ENCODE results near the gene PARD6B.
"Not testable (repeated sequence)": the region's sequence is repeated elsewhere in the genome, so short reads cannot be mapped to it uniquely, and the experiment has no call there.

Gene PARD6B

DNA sequence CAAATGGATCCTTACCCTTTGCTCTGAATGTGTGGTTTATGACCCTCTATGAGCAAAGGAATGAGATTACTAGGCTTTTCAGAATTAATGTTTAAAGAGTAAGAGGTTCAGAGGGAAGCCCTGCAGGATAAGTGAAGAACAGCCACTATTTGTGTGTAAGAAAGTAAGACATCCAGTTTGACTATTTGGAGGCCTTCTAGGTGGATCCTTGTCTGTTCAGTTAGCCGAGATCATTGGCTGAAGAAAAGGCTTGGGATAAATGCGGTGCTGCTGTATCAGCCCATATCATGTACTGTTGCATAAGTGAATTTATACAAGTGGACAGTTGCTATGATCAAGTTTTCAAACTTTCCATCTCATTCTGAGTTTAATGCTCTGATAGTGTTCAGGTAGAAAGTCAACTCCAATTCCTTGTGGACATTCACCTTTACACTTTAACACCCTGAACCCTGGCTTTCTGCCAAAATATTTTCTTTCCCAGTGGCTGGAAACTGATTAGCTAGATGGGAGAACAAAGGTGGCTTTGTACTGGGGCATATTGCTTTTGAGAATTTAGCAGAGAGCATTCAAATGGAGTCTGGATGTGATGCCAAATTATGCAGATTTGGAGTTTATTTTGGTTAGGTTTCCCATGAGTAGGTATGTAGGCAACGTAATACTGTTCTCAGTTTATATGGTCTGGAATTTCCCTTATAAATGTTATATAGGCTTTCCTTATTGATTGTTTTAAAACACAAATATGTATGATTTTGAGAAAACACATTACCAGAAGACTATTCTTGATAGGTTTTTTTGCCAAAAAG lies 15.0 kb downstream of the PARD6B start:
- no peak for DNase-seq (ENCODE audit: low spot score)

DNA sequence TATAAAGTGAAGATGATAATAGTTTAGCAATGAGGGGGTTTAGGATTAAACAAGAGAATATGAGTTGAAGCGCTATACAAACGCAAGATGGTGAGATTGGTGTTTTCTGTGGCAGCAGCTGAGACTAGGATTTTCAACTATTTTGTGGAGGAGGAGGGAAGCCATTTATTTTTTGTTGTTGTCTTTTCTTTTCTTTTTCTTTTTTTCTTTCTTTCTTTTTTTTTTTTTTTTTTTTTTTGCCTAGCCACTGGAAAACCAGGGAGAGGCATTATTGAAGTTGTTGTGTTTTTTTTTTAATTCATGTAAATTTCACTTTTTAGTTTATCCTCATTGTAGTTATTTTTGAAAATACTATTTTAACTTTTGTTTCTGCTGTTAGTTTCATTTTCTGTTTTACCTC lies 15.9 kb downstream of the PARD6B start:
- no peak for DNase-seq (ENCODE audit: low spot score)

DNA sequence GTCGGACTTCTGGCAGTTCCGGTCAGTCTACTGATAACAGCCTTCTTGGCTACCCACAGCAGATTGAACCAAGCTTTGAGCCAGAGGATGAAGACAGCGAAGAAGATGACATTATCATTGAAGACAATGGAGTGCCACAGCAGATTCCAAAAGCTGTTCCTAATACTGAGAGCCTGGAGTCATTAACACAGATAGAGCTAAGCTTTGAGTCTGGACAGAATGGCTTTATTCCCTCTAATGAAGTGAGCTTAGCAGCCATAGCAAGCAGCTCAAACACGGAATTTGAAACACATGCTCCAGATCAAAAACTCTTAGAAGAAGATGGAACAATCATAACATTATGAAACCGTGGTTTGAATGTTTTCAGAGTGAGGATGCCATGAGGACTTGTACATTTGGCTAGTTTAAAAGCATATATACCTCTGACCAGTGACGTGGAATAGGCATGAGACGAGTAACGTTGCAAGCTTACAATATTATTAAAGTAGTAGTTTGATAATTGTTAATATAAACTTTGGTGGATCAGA lies 18.8 kb downstream of the PARD6B start:
- no peak for DNase-seq (ENCODE audit: low spot score)

DNA sequence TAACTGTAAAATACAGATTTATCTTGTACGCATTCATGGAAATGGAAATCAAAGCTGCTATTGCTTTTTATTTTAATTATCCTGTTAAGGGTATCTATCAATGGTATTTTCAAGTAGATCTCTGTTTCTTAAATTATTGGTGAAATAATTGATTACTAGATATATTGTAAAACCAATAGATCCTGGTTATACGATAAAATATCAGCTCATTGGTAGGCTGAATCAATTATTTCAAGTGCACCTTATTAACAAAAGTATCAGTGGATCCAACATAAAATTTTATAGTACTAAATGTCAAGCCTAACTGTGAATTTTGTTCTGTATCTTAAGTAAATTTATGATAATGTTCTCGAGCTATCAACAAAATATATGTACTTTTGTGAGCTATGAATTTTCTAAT lies 21.8 kb downstream of the PARD6B start:
- no peak for DNase-seq (ENCODE audit: low spot score)

DNA sequence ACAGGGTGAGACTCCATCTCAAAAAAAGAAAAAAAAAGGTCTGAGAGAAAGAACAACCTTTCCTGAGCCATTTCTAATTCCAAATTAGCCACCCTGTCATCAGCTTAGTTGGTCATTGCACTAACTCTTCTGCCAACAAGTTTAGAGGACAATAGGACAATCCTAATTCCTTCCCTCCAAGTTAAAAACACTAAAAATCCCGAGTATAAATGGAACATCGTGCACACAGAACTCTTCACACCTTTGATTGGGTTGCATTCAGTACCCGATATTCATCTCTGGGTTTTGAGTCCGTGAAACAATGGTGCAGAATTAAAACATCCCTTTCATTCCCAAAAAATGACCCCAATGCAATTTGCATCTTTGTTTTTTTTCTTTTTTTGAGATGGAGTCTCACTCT lies 23.0 kb downstream of the PARD6B start:
- no peak for DNase-seq (ENCODE audit: low spot score)

DNA sequence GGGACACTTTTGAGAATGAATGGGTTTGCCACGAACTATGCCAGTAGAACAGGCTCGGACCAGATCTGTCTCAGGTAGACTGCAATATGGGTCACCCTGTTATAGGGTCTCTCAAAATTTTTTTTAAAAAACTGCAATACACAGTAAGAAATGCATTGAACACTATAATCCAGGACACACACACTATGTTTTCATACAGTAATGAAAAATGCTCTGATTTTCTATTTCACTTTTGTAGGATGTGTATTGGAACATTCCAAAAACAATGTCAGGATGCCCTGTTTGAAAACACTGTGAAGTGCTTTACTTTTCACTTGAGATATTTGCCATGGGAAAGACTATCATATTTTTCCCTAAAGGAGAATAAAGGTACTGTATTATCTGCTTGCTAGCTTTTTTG lies 25.1 kb downstream of the PARD6B start:
- no peak for DNase-seq (ENCODE audit: low spot score)

DNA sequence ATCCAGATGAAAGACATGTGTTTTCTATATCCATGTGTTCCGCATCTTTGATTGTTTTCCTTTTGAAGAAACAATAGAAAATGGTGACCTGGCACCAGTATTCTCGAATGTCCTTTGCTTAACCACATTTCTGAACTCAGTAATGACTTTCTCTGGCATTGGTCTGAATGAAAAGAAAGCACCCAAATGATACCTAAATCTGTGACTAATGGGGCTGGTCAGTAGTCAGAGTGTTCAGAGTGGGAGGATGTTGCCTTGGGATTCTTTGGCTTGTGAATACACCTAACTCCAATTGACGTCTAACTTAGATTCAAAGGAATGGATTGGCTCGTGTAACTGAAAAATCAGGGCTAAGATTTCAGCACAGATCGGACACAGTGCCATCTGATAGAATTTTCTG lies 27.1 kb downstream of the PARD6B start:
- no peak for DNase-seq (ENCODE audit: low spot score)

DNA sequence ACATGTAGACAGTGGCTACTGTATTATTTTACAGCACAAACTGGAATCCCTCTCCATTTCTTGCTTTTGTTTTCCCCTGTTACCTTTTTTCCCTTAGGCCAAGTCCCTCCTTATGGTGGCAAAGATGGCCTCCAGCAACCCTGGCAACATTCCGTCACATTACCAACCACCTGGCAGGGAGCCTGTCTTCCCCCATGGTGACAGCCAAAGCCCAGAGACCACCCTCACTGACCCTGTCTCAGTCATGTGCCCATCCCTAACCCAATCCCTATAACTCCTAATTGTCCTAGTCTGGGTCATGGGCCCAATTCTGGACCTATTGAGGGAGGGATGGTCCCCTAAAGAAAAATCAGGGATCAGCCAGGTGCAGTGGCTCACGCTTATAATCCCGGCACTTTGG lies 27.6 kb downstream of the PARD6B start:
- no peak for DNase-seq (ENCODE audit: low spot score)

DNA sequence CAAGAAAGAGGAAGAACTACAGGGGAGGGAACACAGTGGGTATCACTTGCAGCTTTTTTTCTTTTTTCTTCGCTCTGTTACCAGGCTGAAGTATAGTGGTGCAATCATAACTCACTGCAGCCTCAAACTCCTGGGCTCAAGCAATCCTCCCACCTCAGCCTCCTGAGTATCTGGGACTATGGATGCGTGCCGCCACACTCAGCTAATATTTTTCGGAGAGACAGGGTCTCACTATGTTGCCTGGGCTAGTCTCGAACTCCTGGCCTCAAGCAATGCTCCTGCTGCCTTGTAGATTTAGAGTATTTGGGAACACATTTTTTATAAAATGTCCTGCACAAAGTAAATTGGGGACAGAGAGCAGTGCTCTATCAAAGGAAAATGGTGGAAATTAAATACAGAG lies 28.3 kb downstream of the PARD6B start:
- no peak for DNase-seq (ENCODE audit: low spot score)

DNA sequence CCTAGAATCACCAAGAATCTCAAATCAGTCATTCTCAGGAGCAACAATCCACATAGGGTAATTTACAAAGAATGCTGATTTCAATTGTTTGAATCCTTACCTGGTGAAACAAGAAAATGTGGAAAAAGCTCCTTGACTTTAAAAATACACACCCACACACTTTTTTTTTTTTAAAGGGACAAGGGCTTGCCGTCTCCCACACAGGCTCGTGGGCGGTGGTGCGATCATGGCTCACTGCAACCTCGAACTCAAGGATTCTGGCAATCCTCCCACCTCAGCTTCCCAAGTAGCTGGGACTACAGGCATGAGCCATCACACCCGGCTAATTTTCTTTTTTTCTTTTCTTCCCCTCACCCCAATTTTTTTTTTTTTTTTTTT lies 30.7 kb downstream of the PARD6B start:
- DNase-seq (ENCODE audit: low spot score), result no peak

DNA sequence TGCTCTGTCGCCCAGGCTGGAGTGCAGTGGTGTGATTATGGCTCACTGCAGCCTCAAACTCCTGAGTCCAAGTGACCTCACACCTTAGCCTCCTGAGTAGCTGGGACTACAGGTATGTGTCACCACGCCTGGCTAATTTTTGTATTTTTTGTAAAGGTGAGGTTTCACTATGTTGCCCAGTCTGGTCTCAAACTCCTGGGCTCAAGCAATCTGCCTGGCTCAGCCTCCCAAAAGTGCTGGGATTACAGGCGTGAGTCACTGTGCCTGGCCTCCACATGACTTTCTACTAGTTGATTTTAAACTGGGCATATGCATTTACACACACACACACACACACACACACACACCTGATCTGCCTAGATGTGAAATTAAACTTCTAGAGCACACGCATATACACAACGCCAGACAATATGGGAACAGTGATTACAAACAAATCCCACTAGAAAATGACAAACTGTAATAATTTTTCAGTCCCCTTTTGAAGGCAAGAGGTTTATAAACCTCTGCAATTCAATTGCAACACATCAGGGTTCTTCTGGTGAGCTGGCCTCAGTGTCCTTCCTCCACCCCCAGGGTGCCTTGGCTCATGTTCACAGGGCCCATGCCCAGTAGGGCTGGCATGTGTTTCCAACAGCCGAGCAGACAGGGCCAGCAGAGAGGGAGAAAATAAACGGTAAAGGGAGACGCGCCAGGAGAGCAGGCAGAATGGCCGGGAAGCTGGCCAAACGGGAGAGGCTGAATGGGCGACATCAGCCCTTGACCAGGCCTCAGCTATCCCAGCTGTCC lies 31.2 kb downstream of the PARD6B start:
- DNase-seq (ENCODE audit: low spot score), result no peak

DNA sequence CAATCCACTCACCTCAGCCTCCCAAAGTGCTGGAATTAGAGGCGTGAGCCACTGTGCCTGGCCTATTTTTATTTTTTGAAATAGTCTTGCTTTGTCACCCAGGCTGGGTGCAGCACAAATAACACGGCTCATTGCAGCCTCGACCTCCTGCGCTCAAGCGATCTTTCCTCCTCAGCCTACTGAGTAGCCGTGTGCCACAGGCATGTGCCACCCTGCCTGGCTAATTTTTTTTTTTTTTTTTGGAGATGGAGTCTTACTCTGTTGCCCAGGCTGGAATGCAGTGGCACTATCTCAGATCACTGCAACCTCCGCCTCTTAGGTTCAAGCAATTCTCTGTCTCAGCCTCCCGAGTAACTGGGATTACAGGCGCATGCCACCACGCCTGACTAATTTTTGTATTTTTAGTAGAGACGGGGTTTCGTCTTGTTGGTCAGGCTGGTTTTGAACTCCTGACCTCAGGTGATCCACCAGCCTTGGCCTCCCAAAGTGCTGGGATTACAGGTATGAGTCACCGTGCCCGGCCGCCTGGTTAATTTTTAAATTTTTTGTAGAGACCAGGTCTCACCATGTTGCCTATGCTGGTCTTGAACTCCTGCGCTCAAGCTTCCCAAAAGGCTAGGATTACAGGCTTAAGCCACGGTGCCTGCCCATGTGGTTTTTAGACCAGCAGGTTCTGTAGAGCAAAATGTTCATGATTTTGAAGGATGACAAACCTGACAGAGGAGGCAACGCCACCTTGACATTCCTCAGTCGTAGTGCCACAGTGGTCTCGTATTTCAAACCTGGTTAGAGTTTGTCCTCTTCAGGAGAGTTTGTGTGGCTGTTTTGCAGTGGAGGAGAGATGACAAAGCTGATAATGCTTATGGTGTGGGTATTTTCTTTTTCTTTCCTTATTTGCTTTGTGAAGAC lies 32.4 kb downstream of the PARD6B start:
- DNase-seq (ENCODE audit: low spot score), result peak; percentile 93

DNA sequence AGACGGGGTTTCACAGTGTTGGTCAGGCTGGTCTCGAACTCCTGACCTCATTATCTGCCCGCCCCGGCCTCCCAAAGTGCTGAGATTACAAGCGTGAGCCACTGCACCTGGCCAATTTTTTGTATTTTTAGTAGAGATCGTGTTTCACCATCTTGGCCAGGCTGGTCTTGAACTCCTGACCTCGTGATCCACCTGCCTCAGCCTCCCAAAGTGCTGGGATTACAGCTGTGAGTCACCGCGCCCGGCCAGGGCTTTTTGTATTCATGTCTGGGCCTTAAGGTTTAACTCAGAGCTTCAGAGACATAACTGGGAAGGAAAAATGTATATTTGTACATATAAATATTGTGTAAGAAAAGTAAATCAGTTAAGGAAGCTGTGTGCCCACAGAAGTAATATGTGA lies 33.9 kb downstream of the PARD6B start:
- not testable (repeated sequence) for DNase-seq (ENCODE audit: low spot score)

DNA sequence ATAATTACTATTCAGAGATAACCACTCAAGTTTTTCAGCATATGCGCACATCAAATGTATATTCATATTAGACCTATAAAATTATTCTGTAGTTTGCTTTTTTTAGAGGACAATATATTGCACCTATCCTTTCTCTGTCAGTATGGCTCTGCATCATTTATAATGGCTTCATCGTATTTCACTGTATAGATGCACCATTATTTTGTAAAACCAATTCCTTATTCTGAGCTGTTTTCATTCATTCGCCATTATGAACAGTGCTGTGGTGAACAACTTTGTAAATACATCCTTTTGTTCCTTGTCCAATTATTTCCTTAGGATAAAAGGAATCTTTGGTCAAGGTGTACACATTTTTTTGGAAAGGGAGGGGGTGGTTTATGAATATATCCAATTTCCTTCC lies 34.3 kb downstream of the PARD6B start:
- DNase-seq (ENCODE audit: low spot score), result no peak

DNA sequence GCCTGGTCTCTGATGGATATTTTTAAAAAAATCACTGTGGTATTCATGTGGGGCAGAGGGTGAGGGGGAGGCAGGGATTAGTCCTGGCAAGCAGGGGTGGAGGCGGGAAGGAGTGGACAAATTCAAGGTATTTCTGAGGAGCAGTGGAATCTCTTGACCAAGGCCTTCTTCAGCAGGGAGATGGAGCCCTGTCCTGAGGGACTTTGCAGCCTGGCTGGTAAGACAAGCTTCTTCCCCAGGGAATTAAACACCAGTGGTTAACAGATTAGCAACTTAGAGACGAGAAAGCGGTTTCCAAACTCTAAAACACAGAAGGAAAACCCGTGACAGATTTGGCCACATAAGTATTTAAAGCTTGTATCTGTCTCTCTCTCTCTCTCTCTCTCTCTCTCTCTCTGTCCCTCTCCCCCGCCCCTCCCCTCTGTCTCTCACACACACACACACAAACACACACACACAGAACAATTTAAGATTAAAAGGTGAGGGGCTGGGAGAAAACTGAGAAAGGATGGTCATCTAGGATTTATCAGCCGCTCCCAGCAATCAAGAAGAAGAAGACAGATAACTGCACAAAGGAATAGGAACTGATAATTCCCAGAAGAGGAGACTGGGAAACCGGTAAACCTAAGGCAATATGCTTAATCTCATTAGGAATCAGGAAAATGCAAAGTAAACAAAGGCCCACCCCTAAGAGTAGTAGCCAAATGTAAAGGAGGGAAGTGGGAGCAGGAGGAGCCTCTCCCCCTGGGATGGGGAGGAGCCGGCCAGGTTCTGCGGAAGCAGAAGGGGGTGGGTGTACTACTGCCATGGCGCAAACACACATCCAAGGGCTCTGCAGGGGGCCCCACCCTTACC lies 35.8 kb downstream of the PARD6B start:
- not testable (repeated sequence) for DNase-seq (ENCODE audit: low spot score)

DNA sequence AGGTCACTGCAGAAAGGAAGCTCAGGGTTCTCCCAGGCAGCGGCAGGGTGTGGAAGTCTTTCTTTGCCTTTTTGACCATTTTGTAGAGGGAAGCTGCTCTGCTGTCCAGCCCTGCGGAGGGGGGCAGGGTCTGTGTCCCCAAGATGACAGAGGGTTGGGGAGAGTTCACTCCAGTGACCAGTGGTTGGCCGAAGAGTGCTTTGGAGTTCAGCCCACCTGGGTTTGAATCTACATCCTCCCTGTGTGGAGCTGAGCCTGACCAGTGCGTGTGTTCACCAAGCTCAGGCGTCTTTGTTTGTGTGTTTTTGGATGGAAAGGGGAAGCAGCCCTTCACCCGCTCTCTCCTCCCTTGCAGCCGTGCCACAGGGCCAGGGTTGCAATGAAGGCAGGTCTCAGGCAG lies 37.6 kb downstream of the PARD6B start:
- not testable (repeated sequence) for DNase-seq (ENCODE audit: low spot score)

DNA sequence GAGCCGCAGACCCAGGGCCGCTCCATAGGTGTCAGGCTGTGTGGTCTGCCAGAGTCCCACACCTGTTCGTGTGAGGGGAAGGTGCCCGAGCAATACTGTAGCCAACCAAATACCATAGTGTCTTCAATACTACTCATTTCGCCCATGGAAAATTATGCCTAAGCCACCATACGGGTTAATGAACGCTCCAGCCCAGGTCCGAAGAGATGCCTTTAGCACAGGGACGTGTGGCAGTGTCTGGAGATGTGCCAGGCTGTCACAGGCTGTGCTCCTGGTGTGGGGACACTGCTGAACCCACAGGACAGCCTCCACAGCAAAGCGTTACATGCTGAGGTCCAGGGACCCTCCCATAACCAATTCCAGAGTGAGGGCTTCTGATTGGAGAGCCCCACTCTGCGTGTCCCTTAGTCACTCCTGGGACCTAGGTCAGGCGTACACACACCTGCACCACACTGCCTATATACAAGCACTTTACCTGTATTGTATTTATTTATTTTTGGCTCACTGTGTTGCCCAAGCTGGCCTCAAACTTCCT lies 38.2 kb downstream of the PARD6B start:
- DNase-seq (ENCODE audit: low spot score), result not testable (repeated sequence)

DNA sequence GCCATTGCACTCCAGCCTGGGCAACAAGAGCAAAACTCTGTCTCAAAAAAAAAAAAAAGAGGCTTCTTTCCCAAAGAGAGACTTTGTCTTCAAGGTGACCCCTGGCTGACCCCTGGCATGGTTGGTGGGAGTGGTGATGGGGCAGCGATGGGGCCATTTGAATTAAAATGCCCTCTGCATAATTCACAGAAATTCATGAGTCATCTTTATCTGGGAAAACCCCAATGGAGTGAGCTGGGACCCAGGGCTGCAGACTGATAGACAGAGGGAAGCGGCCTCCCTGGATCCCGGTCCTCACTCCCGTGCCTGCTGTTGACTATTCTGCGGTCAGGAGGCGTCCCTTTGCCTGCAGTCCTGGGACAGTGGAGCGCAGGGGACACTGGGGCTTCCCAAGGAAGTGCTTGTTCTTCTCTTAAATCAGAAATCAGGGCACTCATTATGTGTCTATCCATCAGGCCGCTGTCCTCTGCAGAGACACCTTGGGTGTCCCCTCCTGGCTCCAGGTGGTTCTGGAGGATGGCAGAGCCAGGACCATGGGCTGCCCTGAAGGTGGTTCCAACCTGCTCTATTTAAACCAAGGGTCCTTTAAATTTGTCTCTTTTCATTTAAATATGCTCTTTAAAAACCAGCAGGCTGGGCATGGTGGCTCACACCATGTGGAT lies 40.2 kb downstream of the PARD6B start:
- not testable (repeated sequence) for DNase-seq (ENCODE audit: low spot score)

DNA sequence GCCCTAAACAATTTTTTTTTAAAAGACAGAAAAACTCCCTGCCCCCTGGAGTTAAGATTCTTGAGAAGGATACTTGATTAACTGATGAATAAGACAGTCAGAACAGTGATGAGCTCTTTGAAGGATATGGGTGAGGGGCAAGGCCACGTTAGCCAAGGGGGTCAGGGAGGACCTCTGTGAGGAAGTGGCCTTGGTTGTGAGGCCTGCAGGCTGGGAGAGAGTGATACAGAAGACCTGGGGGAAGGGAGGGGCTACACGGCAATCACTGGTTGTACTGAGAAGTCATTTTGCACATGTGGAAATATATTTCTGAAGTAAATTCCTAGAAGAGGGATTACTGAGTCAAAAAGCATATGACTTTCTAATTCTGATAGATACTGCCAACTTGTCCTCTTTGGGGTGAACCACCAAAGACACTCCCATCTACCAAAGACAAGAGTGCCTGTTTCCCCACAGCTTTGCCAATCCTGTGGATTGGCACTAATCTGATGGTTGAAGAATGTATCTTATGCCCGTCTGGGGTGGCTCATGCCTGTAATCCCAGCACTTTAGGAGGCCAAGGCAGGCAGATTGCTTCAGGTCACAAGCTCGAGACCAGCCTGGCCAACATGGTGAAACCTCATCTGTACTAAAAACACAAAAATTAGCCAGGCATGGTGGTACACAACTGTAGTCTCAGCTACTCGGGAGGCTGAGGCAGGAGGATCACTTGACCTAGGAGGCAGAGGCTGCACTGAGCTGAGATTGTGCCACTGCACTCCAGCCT lies 41.2 kb downstream of the PARD6B start:
- no peak for DNase-seq (ENCODE audit: low spot score)

DNA sequence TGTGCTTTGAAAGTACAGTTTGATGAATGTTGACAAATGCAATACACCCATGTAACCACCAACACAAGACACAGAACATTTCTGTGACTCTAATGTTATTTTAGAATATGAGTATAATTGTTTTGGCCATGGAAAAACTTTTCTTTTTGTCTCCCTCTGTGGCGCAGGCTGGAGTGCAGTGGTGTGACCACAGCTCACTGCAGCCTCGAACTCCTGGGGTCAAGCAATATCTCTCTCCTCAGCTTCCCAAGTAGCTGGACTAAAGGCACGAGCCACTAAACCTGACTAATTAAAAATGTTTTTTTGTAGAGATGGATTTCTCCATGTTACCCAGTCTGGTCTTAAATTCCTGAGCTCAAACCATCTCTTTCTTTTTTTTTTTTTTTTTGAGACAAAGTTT lies 43.1 kb downstream of the PARD6B start:
- no peak for DNase-seq (ENCODE audit: low spot score)

Data from HuH-7.5 (cell line).